Breast epithelium (tissue), 4 donors: ENCODE results near the gene AAGAB. TPM values are rescaled to one million over a fixed set of nuclear protein-coding genes. Genes with fewer than 3 reads are reported as not detected.
"Not testable (repeated sequence)": the region's sequence is repeated elsewhere in the genome, so short reads cannot be mapped to it uniquely, and the experiment has no call there.

Source experiments
- DNase-seq, 2 donors: peaks; one replicate each; pipeline ENCODE4 v3.0.0-alpha.2; 2019; ENCODE audit warnings: low spot score in 2 of 2
- H3K27ac ChIP-seq, 2 donors: fragments of 200-600 bp; sonication (generic) in 1 of 2; one replicate each; pipeline ENCODE4 v1.5.1; 2016 to 2019; ENCODE audit warnings: mild to moderate bottlenecking in 1 of 2
- H3K27me3 ChIP-seq, 2 donors: fragments of 200-600 bp; sonication (generic) in 1 of 2; one replicate each; pipeline versions ENCODE4 v1.5.1 to v1.6.0; 2017 to 2019; ENCODE audit warnings: control low read depth in 1 of 2, mild to moderate bottlenecking in 1 of 2
- H3K36me3 ChIP-seq: fragments of 200-600 bp; one replicate; pipeline ENCODE4 v1.5.1; 2019
- H3K4me1 ChIP-seq, 2 donors: fragments of 200-600 bp; sonication (generic); one replicate each; pipeline ENCODE4 v1.5.1; 2016 to 2019; ENCODE audit warnings: control low read depth in 1 of 2
- H3K4me3 ChIP-seq, 3 donors: fragments of 200-600 bp; sonication (generic); 1 replicate in 2 of 3; 2 replicates in 1 of 3; pipeline ENCODE4 v1.5.1; 2016 to 2019; ENCODE audit warnings: mild to moderate bottlenecking in 3 of 3, moderate library complexity in 2 of 3
- H3K9me3 ChIP-seq, 2 donors: fragments of 200-600 bp; sonication (generic) in 1 of 2; one replicate each; pipeline ENCODE4 v1.5.1; 2016 to 2019; ENCODE audit warnings: control low read depth in 1 of 2
- POLR2A ChIP-seq: fragments of 450-650 bp; IDR thresholded peaks from one replicate; pipeline ENCODE4 v1.6.1; 2016; ENCODE audit warnings: antibody characterized with exemption, mild to moderate bottlenecking, moderate library complexity
- POLR2AphosphoS5 ChIP-seq, 3 donors: sonication (generic); formaldehyde crosslinking; IDR thresholded peaks; one replicate each; pipeline ENCODE4 v1.6.1; 2017; ENCODE audit warnings: antibody characterized with exemption in 3 of 3
- intact Hi-C: fragments of 100-400 bp; cut with DNase I; formaldehyde crosslinking; loops from one replicate; pipeline ENCODE4 v1.15.1; 2023; ENCODE audit warnings: low total_unique reads
- total RNA-seq, 3 donors: library from RNA; depleted of rRNA; stranded (reverse); fragments of >200 nt; gene quantifications; one replicate each; pipeline ENCODE4 v1.1.0, GENCODE V29; 2016
- TF ChIP-seq, protein P1 (sequence below), 3 donors: fragments of 450-650 bp; IDR thresholded peaks; one replicate each; pipeline ENCODE4 v1.5.1; 2016 to 2017; ENCODE audit warnings: antibody characterized with exemption in 3 of 3, mild to moderate bottlenecking in 3 of 3, moderate library complexity in 3 of 3

AAGAB gene
- total RNA-seq, 3 donors from 2014 or later: 23.2 to 49.8 (median 46.5) TPM

DNA sequence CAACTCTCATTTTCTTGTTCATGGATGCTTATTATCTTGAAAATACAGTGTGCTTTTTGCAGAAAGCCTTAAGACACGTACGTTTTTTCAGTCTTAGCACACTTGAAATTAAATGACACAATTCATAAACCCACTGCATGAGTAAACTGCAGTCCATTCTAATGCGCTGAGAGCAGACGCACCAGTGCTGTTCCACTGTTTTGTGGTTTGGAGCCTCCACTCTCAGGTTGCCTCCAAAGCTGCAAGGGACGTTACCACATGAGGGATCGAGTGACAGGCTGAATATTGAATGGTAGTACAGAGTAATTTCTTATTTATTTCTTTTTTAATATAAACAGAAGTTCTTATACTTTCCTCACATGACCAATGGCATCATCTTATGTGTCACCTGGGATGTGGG, 12.4 kb upstream of the AAGAB start:
- no peaks in the 10 kb centered on the region for H3K9me3 ChIP-seq
- H3K27ac ChIP-seq: no peak overlapping the region
- no peaks in the 10 kb centered on the region for H3K27me3 ChIP-seq
- no peaks in the 10 kb centered on the region for H3K36me3 ChIP-seq
- intact Hi-C loops: no loop called here
- TF ChIP-seq, protein P1, sequence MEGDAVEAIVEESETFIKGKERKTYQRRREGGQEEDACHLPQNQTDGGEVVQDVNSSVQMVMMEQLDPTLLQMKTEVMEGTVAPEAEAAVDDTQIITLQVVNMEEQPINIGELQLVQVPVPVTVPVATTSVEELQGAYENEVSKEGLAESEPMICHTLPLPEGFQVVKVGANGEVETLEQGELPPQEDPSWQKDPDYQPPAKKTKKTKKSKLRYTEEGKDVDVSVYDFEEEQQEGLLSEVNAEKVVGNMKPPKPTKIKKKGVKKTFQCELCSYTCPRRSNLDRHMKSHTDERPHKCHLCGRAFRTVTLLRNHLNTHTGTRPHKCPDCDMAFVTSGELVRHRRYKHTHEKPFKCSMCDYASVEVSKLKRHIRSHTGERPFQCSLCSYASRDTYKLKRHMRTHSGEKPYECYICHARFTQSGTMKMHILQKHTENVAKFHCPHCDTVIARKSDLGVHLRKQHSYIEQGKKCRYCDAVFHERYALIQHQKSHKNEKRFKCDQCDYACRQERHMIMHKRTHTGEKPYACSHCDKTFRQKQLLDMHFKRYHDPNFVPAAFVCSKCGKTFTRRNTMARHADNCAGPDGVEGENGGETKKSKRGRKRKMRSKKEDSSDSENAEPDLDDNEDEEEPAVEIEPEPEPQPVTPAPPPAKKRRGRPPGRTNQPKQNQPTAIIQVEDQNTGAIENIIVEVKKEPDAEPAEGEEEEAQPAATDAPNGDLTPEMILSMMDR (IDR thresholded peaks at IDR 0.05): no peak
- TF ChIP-seq POLR2A (no peak), POLR2AphosphoS5 (IDR thresholded peaks at IDR 0.05) (no peak)
- DNase-seq: no peak
- no peaks in the 10 kb centered on the region for H3K4me1 ChIP-seq
- H3K4me3 ChIP-seq: no peak overlapping the region

DNA sequence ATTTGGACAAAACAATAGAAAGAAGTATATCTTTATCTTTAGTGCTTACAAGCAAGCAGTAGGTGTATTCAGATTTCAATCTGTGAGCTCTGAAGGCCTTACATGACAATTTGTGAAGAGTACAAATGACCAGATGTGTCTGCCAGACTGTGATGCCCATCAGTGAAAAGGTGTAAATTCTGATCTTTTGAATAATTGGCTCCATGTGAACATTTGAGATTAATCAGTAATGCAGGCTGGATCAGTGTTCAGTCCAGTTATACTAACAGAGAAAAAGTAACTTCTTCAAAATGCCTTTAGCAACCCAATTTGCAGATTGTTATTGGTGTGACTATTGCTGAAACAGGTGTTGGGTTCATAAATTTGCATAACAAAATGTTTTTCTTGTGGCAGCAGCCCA, 5.3 kb upstream of the AAGAB start:
- no peak overlapping the region for H3K27ac ChIP-seq
- H3K4me1 ChIP-seq: no peaks in the 10 kb centered on the region
- H3K36me3 ChIP-seq: no peaks in the 10 kb centered on the region
- no peaks in the 10 kb centered on the region for H3K27me3 ChIP-seq
- no peak for DNase-seq
- intact Hi-C loops: no loop called here
- H3K4me3 ChIP-seq: no peak overlapping the region
- TF ChIP-seq POLR2AphosphoS5 (IDR thresholded peaks at IDR 0.05) (no peak), POLR2A (no peak)
- TF ChIP-seq, protein P1 (IDR thresholded peaks at IDR 0.05): no peak
- no peaks in the 10 kb centered on the region for H3K9me3 ChIP-seq

DNA sequence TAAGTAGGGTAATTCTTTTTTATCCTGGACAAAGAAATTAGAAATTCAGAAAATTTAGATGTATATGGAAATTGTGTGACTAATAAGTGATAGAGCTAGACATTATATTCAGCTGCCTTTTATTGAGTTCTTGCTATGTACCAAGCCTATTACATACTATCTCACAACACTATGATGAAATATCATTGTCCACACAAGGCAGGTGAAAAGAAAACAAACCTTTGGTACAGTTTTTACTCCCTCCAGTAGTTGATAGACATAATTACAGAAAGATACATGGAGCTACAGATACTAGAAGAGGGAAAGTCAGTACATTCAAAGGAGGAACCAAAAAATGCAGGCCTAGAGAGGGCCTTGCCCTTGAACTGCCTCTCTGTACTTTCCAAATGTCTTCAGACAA, 4.9 kb upstream of the AAGAB start:
- intact Hi-C loops: no loop called here
- Histone ChIP-seq H3K4me1 (no peaks in the 10 kb centered on the region), H3K36me3 (no peaks in the 10 kb centered on the region), H3K4me3 (no peak overlapping the region), H3K27ac (no peak overlapping the region), H3K27me3 (no peaks in the 10 kb centered on the region), H3K9me3 (no peaks in the 10 kb centered on the region)
- DNase-seq: no peak
- TF ChIP-seq POLR2A: no peak

DNA sequence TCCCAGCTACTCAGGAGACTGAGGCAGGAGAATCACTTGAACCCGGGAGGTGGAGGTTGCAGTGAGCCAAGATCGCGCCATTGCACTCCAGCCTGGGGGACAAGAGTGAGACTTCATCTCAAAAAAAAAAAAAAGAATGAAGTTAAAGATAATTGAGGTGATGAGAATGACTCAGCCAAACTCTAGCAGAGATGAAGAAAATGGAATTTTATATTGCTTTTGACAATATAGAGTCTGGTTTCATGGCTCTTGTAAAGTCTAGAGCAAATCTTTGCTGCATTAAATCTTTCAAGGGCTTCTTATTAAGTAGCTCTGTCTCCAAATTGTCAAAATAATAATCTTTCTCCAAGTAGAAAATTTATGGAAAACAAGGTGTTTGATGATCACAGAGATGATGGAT, 4.0 kb upstream of the AAGAB start:
- intact Hi-C loops, DNase-seq, H3K27ac ChIP-seq, H3K27me3 ChIP-seq, H3K9me3 ChIP-seq, H3K36me3 ChIP-seq, H3K4me3 ChIP-seq, H3K4me1 ChIP-seq: not testable (repeated sequence)

DNA sequence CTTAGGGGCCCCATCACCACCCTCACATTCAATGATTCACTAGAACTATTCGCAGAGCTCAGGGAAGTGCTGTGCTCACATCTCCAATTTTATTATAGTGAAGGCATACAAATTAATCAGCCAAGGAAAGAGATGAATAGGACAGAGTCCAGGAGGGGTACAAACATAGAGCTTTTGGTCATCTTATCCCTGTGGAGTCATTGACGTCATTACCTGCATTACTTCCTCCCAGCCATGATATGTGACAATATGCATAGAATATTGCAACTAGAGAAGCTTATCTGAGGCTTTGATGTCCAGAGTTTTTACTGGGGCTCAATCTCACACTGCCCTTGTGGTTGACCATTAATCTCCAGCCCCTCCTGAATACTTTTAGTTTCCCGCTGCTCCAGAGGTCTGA, 1.6 kb upstream of the AAGAB start:
- no peaks in the 10 kb centered on the region for H3K27me3 ChIP-seq
- H3K4me1 ChIP-seq: peaks cover 0 to 11% of the 10 kb centered on the region in 2 donors
- no peak overlapping the region for H3K27ac ChIP-seq
- no peak overlapping the region for H3K4me3 ChIP-seq
- DNase-seq: no peak
- H3K9me3 ChIP-seq: no peaks in the 10 kb centered on the region
- TF ChIP-seq POLR2A (no peak), POLR2AphosphoS5 (IDR thresholded peaks at IDR 0.05) (no peak)
- TF ChIP-seq, protein P1 (IDR thresholded peaks at IDR 0.05): no peak
- intact Hi-C loops: no loop called here
- H3K36me3 ChIP-seq: no peaks in the 10 kb centered on the region

DNA sequence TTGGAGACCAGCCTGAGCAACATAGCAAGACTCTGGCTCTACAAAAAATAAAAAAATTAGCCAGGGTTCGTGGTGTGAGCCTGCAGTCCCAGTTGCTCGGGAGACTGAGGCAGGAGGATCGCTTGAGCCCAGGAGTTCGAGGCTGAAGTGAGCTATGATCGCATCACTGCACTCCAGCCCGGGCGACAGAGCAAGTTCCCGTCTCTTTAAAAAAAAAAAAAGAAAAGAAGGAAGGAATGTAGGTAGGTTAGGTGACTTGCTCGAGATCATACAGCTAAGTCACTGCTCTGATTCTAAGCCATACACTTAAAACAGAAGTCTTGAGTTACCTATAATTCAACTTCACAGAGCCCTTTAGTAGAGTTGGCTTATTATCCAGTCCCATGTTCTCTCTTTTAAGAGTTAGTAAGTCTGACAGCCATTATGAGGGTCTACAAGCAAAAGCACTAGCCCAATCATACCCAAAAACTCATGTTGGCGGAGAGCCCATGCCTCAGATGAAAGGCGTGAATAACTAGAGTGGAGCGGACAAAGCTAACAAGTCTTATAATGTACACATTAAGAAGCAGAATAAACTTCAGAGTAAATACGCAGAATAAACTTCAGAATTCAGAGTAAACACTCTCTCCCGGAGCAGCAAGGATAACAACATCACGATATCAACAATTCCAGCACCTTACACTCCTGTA, 768 bp downstream of the AAGAB start:
- TF ChIP-seq POLR2AphosphoS5 (IDR thresholded peaks at IDR 0.05): no peak
- no peak for TF ChIP-seq POLR2A
- TF ChIP-seq, protein P1 (IDR thresholded peaks at IDR 0.05): no peak
- H3K4me3 ChIP-seq: peak overlapping the region; percentile 82 to 94 (median 93)
- H3K27me3 ChIP-seq: no peaks in the 10 kb centered on the region
- H3K36me3 ChIP-seq: no peaks in the 10 kb centered on the region
- no peak for DNase-seq
- intact Hi-C loops: no loop called here
- H3K9me3 ChIP-seq: no peaks in the 10 kb centered on the region
- peaks cover 0 to 11% of the 10 kb centered on the region in 2 donors for H3K4me1 ChIP-seq
- peak overlapping the region; percentile 92 to 95 for H3K27ac ChIP-seq
